Measurements from ENCODE around the gene ZBTB32.

The ZBTB32 gene

GRCh38 chr19:35760711-35761349 is 56.5 kb downstream of the ZBTB32 start:
- Histone ChIP-seq H3K27me3 (ENCODE audit: insufficient read depth, low read length) (peaks cover 5% of the 10 kb centered on the region; the same call in 1 of the 2 replicates), H3K9me3 (ENCODE audit: insufficient read depth, low read depth, low read length) (no peaks in the 10 kb centered on the region), H3K36me3 (ENCODE audit: insufficient read depth, low read depth, low read length) (peaks cover 30% of the 10 kb centered on the region), H3K4me1 (ENCODE audit: insufficient read depth, low read length) (no peaks in the 10 kb centered on the region; the same call in 1 of the 2 replicates), H3K27ac (ENCODE audit: low read length) (no peak overlapping the region), H3K9ac (ENCODE audit: low read depth, low read length) (no peak overlapping the region), H3K4me3 (ENCODE audit: low read length) (no peak overlapping the region)

DNA sequence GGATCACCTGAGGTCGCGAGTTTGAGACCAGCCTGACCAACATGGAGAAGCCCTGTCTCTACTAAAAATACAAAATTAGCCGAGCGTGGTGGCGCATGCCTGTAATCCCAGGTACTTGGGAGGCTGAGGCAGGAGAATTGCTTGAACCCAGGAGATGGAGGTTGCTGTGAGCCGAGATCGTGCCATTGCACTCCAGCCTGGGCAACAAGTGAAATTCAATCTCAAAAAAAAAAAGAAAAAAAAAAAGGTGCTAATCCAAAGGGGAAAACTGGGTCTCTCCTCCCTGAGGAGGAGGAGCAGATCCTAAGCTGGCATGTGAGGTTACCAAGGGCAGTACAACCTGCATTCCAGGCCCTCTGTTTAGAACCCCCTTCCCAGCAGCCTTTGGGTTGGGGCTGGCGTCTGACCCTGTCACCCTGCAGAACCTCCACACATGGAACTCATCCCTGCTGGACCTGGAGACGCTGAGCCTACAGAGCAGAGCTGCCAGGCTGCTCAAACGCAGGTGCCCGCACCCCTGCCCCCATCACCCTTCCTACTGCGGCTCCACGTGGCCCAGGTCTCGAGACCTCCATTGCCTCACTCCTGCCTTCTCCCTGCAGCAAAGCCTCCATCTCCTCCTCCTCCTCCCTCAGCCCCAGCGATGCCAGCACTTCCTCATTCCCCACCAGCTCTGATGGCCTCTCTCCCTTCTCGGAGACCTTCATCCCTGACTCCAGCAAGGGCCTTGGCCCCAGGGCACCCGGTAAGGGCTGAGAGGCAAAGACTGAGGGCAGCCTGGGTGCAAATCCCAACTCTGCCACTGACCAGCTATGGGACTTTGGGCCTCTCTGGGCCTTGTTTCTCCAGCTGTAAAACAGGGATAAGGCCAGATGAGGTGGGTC is 60.3 kb downstream of the ZBTB32 start:
- Histone ChIP-seq H3K27ac (ENCODE audit: low read length) (no peak overlapping the region), H3K9me3 (ENCODE audit: insufficient read depth, low read depth, low read length) (no peaks in the 10 kb centered on the region), H3K4me3 (ENCODE audit: low read length) (no peak overlapping the region), H3K4me1 (ENCODE audit: insufficient read depth, low read length) (no peaks in the 10 kb centered on the region; the same call in 1 of the 2 replicates), H3K36me3 (ENCODE audit: insufficient read depth, low read depth, low read length) (peaks cover 33% of the 10 kb centered on the region), H3K27me3 (ENCODE audit: insufficient read depth, low read length) (no peaks in the 10 kb centered on the region), H3K9ac (ENCODE audit: low read depth, low read length) (no peak overlapping the region)

All from iPS-20b (cell line).